MM.1S (cell line): Measurements from ENCODE around the gene TCP11.

ENCODE experiments used
- CTCF ChIP-seq: fragments of 300-600 bp; sonication (generic); IDR thresholded peaks from 2 replicates; pipeline ENCODE4 v1.5.1; 2016; ENCODE audit warnings: antibody characterized with exemption, low read length, mixed read lengths
- EZH2phosphoT487 ChIP-seq: fragments of 300-600 bp; sonication (generic); IDR thresholded peaks from 2 replicates; pipeline ENCODE4 v1.6.1; 2018; ENCODE audit warnings: antibody characterized with exemption, low read length

- TF ChIP-seq CTCF: no peak
- no peak for TF ChIP-seq EZH2phosphoT487
Measured at GRCh38 chr6:35093118-35093445, 48.1 kb downstream of the TCP11 start.
